SK-N-SH treated with all-trans-retinoic acid at 6 μM for 48 hours (cell line): ENCODE data around the gene AAGAB.

Experiments used
- ARNTL ChIP-seq: fragments of 450-650 bp; formaldehyde crosslinking; IDR thresholded peaks from 2 replicates; pipeline ENCODE4 v1.5.0; 2020; ENCODE audit warnings: low read depth, mild to moderate bottlenecking, moderate library complexity, borderline replicate concordance
- BACH2 ChIP-seq: fragments of 250-450 bp; sonication (Bioruptor Pico); IDR thresholded peaks from 2 replicates; pipeline ENCODE4 v1.9.0; 2021; ENCODE audit warnings: mild to moderate bottlenecking, borderline replicate concordance
- PATZ1 ChIP-seq: fragments of 250-450 bp; sonication (Bioruptor Pico); IDR thresholded peaks from 2 replicates; pipeline ENCODE4 v1.8.0; 2020; ENCODE audit warnings: mild to moderate bottlenecking, moderate library complexity, borderline replicate concordance
- POU6F1 ChIP-seq: fragments of 250-450 bp; sonication (Bioruptor Pico); IDR thresholded peaks from 2 replicates; pipeline ENCODE4 v1.8.0; 2021; ENCODE audit warnings: low read depth, mild to moderate bottlenecking, moderate library complexity, borderline replicate concordance
- SNAI2 ChIP-seq: fragments of 250-450 bp; sonication (Bioruptor Pico); IDR thresholded peaks from 2 replicates; pipeline ENCODE4 v1.5.0; 2020; ENCODE audit warnings: mild to moderate bottlenecking, moderate library complexity
- ZFP3 ChIP-seq: fragments of 250-450 bp; sonication (Bioruptor Pico); IDR thresholded peaks from 2 replicates; pipeline ENCODE4 v1.5.0; 2020; ENCODE audit warnings: mild to moderate bottlenecking, moderate library complexity
- ZFP30 ChIP-seq: fragments of 450-650 bp; formaldehyde crosslinking; IDR thresholded peaks from 2 replicates; pipeline ENCODE4 v1.5.0; 2022; ENCODE audit warnings: mild to moderate bottlenecking, moderate library complexity
- ZNF8 ChIP-seq: fragments of 450-650 bp; formaldehyde crosslinking; IDR thresholded peaks from 2 replicates; pipeline ENCODE4 v1.5.0; 2020; ENCODE audit warnings: mild to moderate bottlenecking, moderate library complexity

GRCh38 chr15:67240235-67241131 lies 14.0 kb downstream of the AAGAB start:
- TF ChIP-seq ZFP30 (CRISPR knock-in tag) (no peak), PATZ1 (CRISPR knock-in tag) (no peak), ZNF8 (CRISPR knock-in tag) (no peak), POU6F1 (no peak), SNAI2 (CRISPR knock-in tag) (no peak), ZFP3 (CRISPR knock-in tag) (no peak), BACH2 (no peak), ARNTL (CRISPR knock-in tag) (no peak)
